NCI-H510A (cell line): ENCODE measurements around the gene RNU5D-1.

Source experiments
- DNase-seq: peaks from one replicate; lab custom pipeline; 2025; lab: John Stamatoyannopoulos, UW

Gene RNU5D-1

DNA sequence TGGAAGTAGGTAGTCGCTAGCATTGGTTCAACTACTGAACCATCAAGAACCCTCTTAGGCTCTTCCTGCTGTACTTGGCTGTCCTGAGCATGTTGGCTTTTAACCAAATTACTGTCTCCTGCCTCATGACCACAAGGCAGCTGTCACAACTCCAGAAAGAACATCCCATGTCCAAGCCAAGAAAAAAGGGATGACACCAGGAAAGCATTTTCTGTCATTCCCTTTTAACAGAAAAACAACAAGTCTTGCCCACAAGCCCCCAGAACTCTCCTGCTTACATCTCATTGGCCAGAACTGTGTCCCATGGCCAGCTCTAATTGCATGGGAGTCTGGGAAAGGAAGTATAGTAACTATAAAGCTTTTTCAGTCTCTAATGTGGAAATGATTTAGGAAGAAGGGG lies 2.4 kb upstream of the RNU5D-1 start:
- DNase-seq = no peak

DNA sequence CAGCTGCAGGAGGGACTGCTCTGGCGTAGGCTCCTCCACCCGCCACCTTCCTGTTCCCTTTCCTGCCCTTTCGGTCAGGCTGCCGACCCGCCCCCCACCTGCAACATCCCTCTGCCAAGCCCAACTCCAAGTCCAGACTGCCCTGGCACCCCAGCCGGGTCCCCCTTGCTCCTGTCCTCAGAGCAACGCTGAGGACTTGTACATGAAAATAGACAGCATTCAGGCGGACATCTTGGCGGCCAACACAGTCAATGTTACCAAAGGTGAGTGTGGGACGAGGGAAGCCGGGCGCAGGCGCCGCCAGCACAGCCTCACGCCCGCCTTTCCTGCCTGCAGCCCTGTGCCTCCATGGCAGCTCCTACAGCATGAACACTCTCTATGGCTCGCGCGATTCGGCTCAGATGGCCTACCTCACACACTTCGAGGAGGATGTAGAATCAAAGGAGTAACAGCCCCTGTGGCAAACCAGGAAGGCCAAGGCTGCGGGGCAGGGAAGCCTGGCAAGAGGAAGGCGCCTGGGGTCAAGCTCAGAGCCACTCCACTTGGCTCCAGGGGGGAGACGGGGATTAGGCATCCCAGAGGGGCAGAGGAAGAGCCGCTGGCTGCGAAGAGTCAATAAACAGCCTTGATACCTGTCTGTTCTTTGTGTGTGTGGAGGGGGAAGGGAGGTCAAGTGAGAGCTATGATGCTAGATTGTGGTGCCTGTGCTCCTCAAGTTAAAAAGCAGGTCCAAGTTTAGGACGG lies 5.8 kb downstream of the RNU5D-1 start:
- no peak for DNase-seq

DNA sequence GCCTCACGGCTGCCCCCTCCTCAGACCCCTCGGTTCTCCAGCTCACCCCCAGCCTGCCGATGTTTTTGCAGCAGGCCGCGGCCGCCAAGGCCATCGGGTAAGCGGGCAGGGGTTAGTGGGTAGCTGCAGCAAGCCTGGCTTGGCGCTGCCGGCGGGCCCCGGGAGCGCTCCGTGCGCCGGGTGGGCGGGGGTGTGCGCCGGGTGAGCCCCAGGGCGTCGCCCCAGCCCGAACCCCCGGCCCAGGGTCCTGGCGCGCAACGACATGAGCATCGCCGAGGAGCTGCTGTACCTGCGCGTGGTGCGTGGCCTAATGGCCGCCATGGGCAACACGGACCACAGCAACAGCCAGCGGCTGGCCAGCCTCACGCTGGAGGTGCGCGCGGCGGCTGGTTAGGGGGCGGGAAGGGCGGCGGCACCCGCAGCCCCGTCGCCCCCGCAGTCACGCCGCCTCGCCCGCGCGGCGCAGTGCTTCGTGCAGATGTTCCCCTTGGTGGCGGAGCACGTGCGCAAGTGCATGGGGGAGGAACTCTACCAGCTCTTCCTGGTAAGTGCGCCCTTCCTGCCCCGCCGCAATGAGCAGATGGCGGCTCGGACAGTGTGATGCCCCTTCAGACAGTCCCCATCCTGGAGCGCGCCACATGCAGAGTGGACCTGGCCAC lies 6.5 kb downstream of the RNU5D-1 start:
- DNase-seq = no peak

DNA sequence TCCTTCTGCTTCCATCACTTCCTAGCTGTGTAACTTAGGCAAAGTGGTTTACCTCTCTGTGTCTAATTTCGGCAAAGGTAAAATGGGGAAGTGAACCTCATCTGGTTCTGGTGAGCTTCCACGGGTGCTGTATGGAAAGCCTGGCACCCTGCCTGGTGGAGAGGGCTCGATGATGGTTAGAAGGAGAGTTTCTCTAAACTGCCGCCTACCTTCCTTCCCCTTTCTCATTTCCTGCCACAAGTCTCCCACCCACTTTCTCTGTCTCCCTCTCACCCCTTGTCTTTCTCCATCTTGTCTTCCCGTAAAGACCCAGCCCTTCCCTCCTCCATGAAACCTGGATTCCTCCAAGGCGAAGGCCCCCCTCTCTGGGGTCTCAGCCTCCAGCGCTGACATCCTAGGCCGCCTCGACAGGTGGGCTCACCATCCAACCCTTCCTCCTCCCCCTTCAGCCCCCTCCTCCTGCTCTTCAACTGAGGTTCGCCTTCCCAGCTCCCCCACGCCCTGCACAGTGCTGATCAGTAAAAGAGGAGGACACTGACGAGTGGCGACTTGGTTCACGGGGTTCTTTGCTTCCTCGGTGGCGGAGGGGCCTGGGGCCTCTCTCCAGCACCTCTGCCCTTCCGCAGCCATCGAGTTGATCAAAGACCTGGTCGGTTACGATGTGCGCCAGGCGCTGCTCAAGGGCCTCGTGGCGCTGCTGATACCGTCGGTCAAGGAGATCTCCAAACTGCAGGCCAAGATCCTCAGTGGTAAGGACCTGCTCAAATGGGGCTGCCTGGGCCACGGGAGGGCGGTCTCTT lies 7.3 kb downstream of the RNU5D-1 start:
- no peak for DNase-seq

DNA sequence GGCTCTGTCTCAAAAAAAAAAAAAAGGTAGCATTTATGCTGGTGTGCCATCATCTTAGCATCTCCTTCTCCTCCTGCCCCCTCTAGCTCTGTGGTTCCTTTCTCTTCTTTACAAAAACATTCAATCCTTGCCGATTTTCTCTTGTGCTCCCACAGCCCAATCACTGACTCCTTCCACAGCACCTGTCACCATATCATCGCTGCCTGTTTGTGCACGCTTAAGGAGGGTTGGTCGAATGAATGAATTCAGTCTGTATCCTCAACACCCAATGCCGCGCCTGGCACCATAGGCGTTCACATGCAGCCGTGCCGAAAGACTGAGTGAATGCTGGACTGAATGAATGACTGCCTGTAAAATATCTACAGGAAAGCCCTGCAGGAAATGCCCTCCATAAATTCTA lies 7.9 kb downstream of the RNU5D-1 start:
- DNase-seq = no peak

DNA sequence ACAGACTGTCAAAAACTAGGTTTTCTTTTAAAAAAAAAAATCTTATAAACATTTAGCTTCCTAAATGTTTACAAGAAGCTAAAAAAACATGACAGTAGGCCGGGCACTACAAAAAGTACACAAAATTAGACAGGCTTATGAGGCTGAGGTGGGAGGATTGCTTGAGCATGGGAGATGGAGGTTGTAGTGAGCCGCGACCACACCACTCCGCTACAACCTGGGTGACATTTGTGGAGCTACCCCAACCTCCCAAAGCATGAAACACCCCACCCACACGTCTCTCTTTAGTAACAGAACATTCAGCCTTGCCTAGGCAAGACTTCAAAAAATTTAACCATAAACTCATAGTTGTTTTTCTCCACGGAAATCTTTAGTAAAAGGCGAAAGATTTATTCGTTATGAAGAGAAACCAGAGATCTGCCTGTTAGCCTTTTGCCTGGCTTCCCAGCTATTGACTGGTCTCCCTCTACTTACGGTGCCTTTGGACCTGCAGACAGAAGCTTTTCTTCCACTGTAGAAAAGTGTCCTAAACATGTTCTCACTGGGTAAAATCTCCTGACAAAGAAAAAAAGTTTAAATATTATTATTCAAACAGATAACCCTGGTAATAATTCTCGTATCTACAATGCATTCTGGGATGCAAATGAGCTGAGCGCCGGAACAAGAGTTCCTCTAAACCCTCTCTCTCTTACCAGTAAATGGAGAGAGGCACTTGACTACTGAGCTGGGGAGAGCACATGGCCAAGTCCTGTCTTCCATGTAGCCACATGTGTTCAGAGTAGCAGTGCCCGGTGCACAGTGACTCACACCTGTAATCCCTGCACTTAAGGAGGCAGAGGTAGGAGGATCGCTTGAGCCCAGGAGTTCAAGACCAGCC lies 9.2 kb downstream of the RNU5D-1 start:
- DNase-seq = peak; percentile 91

DNA sequence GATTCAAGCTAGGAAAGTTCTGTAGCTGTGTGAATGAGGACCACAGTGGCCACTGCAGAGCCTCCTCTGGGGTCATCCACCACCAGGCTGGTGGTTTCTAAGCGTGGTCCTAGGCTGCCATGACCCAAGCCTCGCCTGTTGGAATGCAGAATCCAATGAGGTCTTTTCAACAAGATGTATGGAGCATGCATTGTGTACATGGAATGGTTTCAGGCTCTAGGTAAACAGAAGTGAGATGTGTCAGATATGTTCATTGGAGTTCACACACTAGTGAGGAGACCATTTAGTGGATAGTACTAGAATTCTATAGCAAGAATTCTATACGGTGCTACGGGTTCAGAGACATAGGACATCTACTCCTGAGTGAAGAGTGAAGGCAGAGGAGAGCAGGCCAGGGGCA lies 10.7 kb downstream of the RNU5D-1 start:
- no peak for DNase-seq

DNA sequence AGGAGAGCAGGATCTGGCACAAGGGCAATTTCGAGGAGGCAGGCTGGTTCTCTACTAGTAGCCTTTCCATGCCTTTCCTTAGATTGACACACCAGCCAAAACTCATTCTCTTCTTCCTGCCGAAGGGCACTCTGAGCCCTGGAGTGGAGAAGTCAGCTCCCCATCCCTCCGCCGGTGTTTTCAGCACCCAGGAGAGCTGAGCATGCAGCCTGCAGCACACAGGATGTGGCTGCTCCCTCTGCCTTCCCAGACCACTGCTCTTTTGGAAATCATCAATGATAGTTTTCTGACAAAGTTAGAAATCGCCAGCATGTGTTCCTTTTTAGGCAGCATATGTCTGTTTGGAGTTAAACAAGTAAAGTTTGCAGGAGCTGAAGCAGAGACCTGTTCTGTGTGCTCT lies 11.7 kb downstream of the RNU5D-1 start:
- DNase-seq = no peak

DNA sequence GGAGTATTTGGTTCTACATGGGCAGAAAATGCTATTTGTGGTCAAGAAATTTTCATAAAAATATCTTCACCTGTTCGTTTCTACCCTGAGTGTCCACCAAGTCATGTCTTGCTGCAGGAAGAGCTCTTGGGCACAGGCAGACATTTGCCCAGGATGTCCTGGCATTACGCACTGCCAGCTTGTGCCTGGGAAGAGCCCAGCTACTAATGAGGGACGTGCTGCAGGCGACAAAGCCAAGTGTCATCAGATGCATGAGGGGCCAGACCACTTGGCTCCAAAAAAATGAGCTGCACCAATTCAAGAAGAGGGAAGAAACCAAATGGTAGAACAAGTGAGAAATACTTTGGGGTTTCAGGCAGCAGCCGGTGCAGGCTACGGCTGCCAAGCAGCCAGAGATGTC lies 12.9 kb downstream of the RNU5D-1 start:
- no peak for DNase-seq

DNA sequence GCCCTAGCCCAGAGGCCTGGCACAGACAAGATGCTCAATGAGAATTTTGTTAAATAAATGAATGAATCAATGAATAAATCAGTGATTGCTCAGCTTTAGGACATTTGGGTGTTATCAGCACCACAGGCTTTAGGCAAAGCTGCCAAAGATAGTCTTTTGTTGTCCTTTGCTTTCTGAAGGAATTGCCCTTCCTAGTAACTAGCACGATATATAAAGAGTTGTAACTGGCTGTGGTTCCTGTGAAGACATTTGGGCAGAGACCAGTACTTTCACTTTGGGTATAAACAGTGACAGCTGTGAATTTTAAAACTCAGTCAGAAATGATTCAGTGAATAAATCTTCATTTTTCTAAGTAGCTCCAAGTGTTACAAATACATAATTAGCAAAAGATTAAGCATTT lies 13.3 kb downstream of the RNU5D-1 start:
- DNase-seq = no peak

DNA sequence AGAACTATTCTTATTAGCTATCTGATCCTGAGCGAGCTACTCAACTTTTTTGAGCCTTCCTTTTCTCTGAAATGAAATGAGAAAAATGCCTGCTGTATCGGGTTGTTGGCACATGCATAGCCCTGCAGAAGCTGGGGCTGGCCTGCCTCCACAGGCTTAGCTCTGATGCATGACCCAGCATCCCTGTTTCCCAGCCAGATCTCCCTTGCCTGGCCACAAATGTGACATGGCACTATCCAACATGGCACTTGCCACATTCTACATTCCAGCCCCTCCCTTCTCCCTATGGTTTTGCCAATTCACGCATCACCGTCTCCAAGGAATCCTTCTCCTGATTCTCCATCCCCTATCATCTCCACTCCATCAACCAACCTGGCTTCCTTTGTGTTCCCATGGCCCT lies 13.8 kb downstream of the RNU5D-1 start:
- no peak for DNase-seq

DNA sequence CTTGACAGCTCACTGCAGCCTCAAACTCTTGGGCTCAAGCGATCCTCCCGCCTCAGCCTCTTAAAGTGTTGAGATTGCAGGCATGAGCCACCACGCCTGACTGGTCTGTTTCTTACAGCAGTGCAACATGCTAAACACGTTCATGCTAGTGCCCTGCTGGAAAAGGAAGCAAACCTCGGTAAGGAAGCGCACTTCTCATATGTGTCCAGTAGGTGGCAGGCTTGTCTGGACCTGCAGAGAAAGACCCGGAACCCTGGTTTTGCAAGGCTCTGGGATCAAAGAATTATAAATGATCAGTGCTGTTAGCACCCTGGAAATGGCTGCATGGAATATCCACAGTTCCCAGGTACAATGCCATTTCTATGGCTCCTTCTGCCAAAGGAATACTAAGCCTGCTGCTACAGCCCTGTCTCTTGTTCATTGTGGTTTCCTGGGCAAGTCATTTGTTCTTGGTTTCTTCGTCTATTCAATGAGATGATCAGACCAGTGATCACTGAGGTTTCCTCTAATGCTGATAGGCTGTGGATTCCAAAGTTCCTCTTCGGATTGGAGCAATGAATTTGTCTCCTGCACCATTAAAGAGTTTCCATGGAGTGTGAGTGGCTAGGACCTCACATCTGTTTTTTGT lies 15.9 kb downstream of the RNU5D-1 start:
- DNase-seq = peak; percentile 42

DNA sequence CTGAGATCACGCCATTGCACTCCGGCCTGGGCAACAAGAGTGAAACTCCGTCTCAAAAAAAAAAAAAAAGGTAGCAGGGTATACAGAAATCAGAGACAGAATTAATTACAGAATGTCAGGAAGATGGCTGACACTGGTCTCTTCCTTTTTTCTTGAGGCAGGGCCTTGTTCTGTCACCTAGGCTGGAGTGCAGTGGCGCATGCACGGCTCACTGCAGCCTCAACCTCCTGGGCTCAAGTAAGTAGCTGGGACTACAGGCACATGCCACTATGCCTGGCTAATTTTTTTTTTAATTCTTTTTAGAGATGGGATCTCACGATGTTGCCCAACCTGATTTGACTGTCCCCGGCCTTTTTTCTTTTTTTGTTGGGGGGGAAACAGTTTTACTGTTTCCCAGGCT lies 16.4 kb downstream of the RNU5D-1 start:
- DNase-seq = no peak

DNA sequence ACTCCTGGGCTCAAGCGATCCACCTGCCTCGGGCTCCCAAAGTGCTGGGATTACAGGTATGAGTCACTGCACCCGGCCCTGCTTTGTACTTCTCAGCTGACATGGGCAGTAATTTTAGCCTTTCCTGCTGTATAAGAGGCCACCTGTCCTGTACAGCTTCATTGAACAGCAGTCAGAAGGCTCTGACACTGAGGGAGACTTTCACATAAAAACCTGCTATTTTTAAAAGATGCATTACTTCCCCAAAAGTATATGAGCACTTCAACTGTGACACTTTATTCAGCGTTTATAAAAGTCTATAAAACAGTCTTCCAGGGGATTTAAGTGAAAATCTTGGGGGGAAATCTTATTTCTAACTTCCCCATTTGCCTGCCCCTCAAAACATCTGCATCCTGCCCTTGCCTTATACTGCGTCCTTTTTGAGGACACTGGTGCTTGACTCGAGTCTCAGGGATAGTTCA lies 17.6 kb downstream of the RNU5D-1 start:
- peak; percentile 42 for DNase-seq

DNA sequence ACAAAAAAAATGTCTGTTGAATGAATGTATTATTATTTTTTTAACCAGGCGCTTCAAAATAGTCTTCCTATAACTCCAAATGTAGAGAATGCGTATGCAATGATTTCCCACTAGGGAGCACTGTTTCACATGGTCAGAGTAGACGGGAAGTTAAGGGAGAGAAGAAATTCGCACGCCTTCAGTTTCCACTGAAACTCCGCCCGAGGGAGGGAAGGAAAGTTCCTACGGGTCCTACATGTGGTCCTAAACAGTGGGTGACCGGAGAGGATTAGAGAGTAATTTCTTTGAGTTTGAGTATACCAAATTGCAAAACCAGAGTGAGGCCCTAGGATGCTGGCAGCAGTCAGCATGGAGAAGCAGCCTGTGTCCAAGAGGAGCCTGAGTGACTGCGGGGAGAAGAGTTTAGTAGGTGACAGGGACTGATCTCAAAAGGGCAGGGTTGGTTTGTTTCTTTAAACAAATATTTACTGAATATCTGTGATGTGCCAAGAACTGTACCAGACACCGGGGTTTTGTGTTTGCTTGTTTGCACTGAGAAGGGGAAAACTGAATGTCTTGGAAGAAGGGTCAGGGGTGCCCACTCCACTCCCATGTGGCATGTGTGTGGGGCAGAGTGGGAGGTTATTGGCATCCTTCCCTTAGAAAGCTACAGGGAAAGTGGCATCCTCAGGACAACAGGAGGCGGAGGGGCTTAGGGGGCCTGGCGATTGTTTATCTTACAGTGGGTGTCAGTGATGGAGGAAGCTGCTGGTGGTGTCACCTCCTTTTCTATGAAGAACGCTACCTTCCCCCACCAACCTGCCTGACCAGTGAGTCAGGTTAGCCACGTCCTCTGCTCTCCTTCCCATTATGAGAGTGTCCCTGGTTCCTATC lies 22.8 kb downstream of the RNU5D-1 start:
- DNase-seq = no peak

DNA sequence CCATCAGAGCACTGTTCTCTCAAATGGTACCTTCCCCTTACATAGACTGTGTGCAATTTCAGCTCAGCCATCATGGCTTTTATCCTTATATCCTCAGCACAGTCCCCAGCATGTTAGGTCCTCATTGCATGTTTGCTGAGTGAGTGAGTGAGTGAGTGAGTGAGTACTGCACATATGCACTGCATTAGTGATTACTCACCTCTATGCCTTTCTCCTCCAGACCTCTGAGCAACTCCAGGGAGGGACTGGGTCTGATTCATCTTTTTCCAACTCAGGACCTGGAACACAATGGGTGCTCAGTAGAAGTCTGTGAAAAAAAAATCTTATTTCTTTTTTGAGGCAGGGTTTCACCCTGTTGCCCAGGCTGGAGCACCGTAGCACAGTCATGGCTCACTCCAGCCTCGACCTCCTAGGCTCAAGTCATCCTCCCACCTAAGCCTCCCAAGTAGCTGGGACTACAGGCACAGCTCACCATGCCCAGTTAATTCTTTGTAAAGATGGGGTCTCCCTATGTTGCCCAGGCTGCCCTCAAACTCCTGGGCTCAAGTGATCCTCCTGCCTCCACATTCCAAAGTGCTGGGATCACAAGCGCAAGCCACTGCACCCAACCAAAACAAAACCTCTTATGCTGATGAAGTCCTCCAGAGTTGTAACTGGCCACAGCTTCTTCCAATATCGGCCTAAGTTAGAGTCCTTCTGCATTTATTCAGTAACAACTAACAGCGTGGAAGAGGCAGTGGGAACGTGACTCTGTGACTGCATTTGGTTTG lies 23.7 kb downstream of the RNU5D-1 start:
- no peak for DNase-seq

DNA sequence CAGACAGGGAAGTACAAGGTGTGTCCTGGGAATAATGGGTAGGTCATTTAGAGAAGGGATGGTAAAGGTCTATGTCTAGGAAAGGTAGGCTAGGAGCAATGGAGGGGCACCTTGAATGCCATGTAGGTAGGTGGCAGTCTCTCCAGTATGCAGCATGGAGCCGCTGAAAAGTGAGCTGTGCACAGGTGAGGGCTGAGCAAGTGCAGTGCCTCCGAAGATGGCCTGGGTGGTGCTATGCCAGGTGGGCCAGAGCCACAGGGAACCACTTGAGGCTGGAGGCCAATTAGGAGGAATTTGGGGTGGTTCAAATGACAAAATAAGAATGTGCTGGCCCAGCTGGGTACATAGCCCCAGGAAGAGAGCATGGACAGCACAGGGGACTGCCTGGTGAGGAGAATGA lies 25.0 kb downstream of the RNU5D-1 start:
- no peak for DNase-seq

DNA sequence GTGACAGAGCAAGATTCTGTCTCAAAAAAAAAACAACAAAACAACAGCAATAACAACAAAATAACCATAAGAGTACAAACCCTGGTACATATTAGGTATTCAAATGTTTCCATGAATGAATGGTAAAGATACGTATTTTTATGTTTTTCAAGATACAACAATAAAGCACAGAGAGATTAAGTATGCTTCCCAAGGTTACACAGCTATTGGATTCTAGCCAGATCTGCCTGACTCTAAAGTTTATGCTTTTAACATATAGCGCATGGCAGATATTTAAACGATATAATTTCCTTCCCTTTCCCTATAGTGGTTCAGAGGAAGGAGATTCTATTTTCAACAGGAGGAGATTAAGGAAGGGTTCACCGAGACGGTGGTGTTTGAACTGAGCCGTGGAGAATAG lies 25.5 kb downstream of the RNU5D-1 start:
- DNase-seq = no peak

DNA sequence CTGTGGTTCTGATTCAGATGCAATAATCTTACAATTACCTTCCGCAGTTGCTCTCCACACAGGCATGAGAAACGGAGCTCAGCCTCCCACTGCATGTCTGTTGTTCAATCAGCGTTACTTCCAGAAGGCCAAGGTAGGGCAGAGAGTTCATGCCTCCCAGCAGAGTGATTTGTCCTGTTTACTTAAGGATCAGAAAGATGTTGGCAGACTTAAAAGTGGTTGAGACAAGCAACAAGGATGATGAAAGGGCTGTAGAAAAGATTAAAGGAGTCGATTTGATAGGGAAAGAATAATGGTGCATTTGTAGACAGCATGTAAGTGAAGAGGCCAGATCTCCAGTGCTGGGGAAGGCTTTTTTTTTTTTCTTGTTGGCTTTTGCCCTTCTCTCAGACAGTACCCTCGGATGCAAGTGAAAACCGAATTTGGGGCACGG lies 29.8 kb downstream of the RNU5D-1 start:
- no peak for DNase-seq

DNA sequence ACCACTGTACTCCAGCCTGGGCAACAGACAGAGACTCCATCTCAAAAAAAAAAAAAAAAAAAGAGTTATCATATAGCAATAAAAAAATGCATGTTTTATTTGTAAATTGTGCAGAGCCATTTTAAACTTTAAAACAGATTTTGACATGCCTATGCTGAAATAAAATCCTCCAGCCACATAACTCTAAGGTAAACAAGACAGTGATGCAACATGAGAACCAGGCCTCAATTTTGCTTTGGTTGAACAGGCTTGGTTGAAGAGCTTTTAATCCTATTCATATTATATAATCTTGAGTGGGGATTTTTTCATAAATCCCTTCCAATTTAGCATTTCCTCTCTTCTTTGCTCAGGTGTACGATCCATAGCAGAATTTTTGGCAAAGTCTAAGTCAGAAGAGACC lies 30.4 kb downstream of the RNU5D-1 start:
- no peak for DNase-seq
